ENCODE measurements around the gene NREP.

GRCh38 chr5:111745075-111745739, 11.8 kb downstream of the NREP start:
- TF ChIP-seq CTCF (IDR thresholded peaks at IDR 0.05) (no peak), POLR2A (IDR thresholded peaks at IDR 0.05) (no peak), POLR2AphosphoS5 (IDR thresholded peaks at IDR 0.05) (no peak), EP300 (IDR thresholded peaks at IDR 0.05; ENCODE audit: low read depth) (no peak)
